ENCODE results near the gene P3H4.

The P3H4 gene

GRCh38 chr17:41785859-41786226 is 25.9 kb downstream of the P3H4 start:
- peak; percentile 31 for TF ChIP-seq CTCF (IDR thresholded peaks at IDR 0.05; ENCODE audit: insufficient read depth, low read depth, low read length, missing control alignments)
- peak overlapping the region; percentile 98 for H3K4me3 ChIP-seq (ENCODE audit: low read length)
- peak; percentile 91 for DNase-seq (ENCODE audit: low read depth)

- peak overlapping the region; percentile 98 for H3K4me3 ChIP-seq (ENCODE audit: low read length)
- DNase-seq (ENCODE audit: low read depth), result peak; percentile 69
- no peak for TF ChIP-seq CTCF (IDR thresholded peaks at IDR 0.05; ENCODE audit: insufficient read depth, low read depth, low read length, missing control alignments)
Measured at GRCh38 chr17:41785091-41785858, 26.5 kb downstream of the P3H4 start.

- H3K4me3 ChIP-seq (ENCODE audit: low read length), result peak overlapping the region; percentile 98
- DNase-seq (ENCODE audit: low read depth), result peak; percentile 94
- no peak for TF ChIP-seq CTCF (IDR thresholded peaks at IDR 0.05; ENCODE audit: insufficient read depth, low read depth, low read length, missing control alignments)
Measured at GRCh38 chr17:41784207-41784744, 27.5 kb downstream of the P3H4 start.

GRCh38 chr17:41782142-41782541 is 29.6 kb downstream of the P3H4 start:
- TF ChIP-seq CTCF (IDR thresholded peaks at IDR 0.05; ENCODE audit: insufficient read depth, low read depth, low read length, missing control alignments), result no peak
- DNase-seq (ENCODE audit: low read depth), result no peak
- peak overlapping the region; percentile 98 for H3K4me3 ChIP-seq (ENCODE audit: low read length)

- TF ChIP-seq CTCF (IDR thresholded peaks at IDR 0.05; ENCODE audit: insufficient read depth, low read depth, low read length, missing control alignments), result no peak
- peak overlapping the region; percentile 98 for H3K4me3 ChIP-seq (ENCODE audit: low read length)
- no peak for DNase-seq (ENCODE audit: low read depth)
Measured at GRCh38 chr17:41781404-41782110, 30.2 kb downstream of the P3H4 start.

- peak overlapping the region; percentile 8 for H3K4me3 ChIP-seq (ENCODE audit: low read length)
- no peak for TF ChIP-seq CTCF (IDR thresholded peaks at IDR 0.05; ENCODE audit: insufficient read depth, low read depth, low read length, missing control alignments)
- no peak for DNase-seq (ENCODE audit: low read depth)
Measured at GRCh38 chr17:41779954-41780353, 31.8 kb downstream of the P3H4 start.

Measured in epithelial cell of esophagus (primary cell).